Measurements from ENCODE around the gene ZNF282. TPM values are rescaled to one million over a fixed set of nuclear protein-coding genes. Genes with fewer than 3 reads are reported as not detected.
"Not testable (repeated sequence)": the region's sequence is repeated elsewhere in the genome, so short reads cannot be mapped to it uniquely, and the experiment has no call there.

Gene ZNF282
- total RNA-seq, 1 donor from 2014 or later: 31.9 TPM

DNA sequence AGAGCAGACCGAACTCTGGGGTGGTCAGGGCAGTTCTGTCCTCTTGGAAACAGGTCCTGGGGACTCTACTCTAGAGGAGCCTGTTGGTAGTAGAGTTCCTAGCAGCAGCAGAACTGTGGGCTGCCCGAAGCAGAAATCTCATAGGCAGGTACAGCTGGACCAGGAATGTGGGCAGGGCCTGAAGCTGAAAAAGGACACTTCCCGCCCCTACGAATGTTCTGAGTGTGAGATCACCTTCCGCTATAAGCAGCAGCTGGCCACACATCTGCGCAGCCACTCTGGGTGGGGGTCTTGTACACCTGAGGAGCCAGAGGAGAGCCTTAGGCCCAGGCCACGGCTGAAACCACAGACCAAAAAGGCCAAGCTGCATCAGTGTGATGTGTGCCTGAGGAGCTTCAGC is 58.3 kb downstream of the ZNF282 start:
- intact Hi-C loops (cut with micrococcal nuclease): no loop called here

DNA sequence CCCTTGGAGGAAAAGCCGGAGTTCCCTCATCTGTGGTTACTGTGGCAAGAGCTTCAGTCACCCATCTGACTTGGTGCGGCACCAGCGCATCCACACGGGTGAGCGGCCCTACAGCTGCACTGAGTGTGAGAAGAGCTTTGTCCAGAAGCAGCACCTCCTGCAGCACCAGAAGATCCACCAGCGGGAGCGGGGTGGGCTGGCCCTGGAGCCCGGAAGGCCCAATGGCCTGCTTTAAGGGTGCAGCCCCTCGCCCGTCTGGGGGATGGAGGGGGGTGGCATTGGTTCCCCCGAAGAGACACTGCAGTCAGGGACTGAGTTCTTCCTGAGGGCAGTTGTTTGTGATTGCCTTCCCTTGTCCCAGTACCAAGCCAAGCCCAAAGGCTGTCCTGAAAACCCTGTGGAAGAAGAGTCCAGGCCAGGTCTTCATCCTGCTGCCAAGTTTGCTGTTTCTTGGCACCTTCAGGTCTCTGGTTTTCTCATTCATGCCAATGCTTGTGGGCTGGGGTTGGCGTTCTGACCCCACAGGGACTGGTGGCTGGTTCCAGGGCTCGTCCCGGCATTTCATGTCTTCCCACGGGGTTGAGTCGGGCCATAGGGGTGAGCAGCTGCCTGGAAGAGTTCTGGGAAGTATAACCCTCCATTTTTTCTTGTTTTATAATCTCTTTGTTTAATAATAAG is 59.0 kb downstream of the ZNF282 start:
- intact Hi-C loops (cut with micrococcal nuclease): no loop called here

DNA sequence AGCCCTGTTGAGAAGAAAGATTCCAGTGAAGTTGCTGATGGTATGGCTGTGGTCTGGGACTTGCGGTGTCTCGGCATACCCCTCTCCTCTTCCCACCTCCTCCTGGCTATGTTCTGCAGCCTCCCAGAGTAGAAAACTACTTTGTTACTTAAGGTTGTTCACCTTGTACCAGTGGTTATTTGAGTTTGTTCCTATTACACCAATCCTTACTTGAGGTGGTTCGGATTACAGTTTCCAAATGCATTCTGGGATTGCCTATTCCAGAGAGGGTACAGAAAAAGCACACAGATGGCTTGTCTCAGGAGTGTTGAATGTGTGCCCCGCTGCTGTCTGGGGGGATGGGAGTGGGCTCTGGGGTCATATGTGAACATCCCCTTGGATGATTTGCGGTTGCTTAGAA is 59.8 kb downstream of the ZNF282 start:
- intact Hi-C loops (cut with micrococcal nuclease): no loop called here

DNA sequence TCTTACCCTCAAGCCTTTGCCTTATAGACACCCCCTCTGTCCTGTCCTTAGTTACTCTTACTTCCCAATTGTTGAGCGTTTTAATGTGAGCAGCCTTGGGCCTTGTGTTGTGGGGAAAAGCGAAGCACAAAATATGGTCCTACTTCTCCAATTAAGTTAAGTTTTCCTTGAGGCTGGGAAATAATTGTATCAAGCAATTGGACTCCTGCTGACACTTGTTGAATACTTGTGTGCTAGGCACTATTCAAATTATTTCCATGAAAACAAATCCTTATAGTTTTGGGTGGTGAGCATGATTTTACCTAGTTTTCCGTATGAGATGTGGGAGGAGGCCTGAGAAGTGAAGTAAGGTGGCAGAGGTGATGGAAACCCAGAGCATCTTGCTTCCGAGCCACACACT is 61.2 kb downstream of the ZNF282 start:
- intact Hi-C loops (cut with micrococcal nuclease): no loop called here

DNA sequence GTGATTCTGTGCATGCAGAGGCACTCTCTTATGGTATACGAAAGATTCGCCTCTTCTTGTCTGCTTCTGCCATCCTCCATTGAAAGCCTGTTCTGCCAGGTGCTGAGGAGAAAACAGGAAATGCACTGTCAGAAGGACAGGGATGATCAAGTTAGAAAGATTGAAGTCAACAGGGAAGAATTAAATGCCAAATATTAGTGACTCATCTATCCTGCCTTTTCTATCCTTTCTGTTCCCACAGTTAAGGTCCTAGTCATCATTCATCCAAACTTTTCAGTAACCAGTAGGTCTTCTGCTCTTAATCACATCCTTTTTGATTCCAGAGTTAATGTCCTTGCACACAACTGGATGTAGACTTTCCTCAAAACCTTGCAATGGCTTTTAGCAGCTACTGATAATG is 61.8 kb downstream of the ZNF282 start:
- intact Hi-C loops (cut with micrococcal nuclease): no loop called here

DNA sequence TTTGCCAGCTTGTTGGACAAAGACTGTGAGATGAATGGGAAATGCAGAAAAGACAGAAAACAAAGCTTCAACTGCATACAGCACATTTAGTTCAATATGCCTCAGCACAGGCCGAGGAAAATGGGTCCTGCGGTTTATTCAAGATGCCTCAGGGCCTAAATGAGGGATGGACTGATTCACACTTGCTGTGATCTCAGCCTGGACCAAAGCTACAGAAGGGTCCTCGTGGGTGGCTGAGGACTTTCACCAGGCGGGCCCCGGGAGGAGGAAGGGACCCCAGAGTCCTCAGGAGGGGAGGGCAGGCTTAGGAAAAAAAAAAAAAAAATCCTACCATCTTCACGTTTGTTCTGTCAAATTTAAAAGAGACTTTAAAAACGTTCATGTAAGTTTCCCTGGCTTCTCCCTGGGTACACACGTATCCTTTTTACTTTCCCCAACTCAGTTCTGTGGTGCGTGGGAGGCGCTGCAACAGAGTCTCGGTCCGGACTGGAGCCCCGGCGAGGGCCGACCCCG is 66.0 kb downstream of the ZNF282 start:
- intact Hi-C loops (cut with micrococcal nuclease): no loop called here

DNA sequence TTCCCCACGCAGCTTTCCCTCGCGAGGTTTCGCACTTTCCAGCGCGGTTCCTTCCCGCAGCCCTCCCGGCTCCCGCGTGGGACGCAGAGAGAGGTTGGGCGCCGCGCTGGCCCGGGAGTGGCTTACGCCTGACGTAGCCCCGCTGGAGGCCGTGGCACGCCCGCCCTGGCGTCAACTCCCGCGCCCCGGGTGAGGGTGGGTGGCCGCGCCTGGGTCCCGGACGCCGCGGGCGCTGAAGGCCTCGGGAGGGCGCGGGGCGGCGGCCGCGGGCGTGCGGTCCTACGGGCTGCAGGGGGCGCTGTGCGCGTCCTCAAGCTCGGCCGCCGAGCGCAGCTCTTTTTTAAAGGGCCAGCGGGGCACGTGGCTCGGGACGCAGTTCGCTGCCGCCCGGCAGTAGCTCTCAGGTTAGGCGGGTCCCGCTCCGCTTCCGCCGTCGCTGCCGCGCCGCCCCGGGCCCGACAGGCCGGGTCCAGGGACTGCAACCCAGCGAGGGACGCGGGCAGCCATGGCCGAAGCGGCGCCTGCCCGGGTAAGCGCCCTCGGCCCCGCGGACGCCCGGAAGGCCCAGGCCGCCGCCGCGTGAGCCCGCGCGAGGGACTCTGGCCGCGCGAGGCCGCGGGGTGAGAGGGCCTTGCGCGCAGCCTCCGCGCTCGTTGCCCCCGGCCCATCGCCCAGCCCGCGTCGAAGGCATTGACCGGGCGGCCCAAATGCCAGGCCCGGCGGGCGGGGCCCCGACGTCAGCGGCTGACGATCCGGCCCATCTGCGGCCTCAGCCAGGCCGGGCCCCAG is 66.7 kb downstream of the ZNF282 start, which contains the start of gene ZNF783:
Gene ZNF783, plus strand, starts transcription at position 368 of the 789 bp plus-strand sequence. Its CDS starts 138 bp downstream, at position 506.
- intact Hi-C loops (cut with micrococcal nuclease): loop anchor here (1.0 to 2.0 kb wide), 7 partner anchors 23 to 362 kb away; partner anchors contain the start of genes ZNF212, ZNF746 and ZNF786

DNA sequence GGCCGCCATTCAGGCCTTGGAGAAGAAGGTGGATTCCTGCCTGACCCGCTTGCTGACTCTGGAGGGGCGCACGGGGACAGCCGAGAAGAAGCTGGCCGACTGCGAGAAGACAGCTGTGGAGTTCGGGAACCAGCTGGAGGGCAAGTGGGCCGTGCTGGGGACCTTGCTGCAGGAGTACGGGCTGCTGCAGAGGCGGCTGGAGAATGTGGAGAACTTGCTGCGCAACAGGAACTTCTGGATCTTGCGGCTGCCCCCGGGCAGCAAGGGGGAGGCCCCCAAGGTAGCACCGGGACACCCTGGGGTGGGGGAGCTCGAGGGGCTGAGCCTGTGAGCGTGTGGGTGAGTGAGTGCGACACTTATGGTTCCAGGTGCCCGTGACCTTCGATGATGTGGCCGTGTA is 71.1 kb downstream of the ZNF282 start:
- intact Hi-C loops (cut with micrococcal nuclease): no loop called here

DNA sequence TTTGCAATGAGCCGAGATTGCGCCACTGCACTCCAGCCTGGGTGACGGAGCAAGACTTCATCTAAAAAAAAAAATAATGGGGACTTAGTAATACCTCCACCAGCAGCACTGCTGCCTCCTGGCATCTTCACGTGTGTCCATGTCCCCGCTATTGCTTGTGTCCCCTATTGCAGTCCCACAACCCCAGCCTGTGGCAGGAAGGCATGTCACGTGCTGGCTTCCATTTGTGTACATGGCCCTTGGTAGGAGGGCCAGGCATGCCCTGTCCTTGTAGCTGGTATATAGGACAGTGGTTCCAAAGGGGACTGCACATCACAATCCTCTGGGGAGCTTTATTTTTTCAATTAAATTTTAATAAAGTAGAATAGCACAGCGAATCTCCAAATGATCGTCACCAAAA is 72.4 kb downstream of the ZNF282 start:
- intact Hi-C loops (cut with micrococcal nuclease): no loop called here

DNA sequence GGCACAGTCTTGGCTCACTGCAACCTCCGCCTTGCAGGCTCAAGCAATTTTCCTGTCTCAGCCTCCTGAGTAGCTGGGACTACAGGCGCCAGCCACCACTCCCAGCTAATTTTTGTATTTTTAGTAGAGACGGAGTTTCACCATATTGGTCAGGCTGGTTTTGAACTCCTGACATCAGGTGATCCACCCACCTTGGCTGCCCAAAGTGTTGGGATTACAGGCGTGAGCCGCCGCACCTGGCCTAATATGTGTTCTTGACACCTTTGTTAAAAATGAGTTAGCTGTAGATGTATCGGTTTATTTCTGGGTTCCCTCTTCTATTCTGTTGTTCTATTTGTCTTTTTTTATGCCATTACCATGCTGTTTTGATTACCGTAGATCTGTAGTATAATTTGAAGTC is 79.1 kb downstream of the ZNF282 start:
- intact Hi-C loops (cut with micrococcal nuclease): not testable (repeated sequence)

Other genes with a start within 250 kb of the ZNF282 start
- gene PDIA4, start 167.0 kb upstream of the ZNF282 start, total RNA-seq: 159 and 163 TPM in 2 replicates
- gene ZNF786, start 104.8 kb upstream of the ZNF282 start, total RNA-seq: 9.9 and 10.5 TPM in 2 replicates
- 1.2 and 1.4 TPM in 2 replicates for gene ZNF425, start 69.2 kb upstream of the ZNF282 start, total RNA-seq
- 15.3 and 15.7 TPM in 2 replicates for gene ZNF398, start 48.1 kb upstream of the ZNF282 start, total RNA-seq
- gene ZNF212, start 44.1 kb downstream of the ZNF282 start, total RNA-seq: 10.2 and 12.5 TPM in 2 replicates
- 17.1 and 19.5 TPM in 2 replicates for gene ZNF783, start 66.7 kb downstream of the ZNF282 start, total RNA-seq

Data from T-helper 2 cell treated with Interferon-gamma antibody and Interleukin-4, amounts not matched to agents 100 ng/mL and 5 ng/mL, for 36 hours (primary cell).